Endodermal cell (in vitro differentiated cells): ENCODE results near the gene EPHA4. TPM values are rescaled to one million over a fixed set of nuclear protein-coding genes. Genes with fewer than 3 reads are reported as not detected.
A peak's percentile ranks its signal among the peaks of the same experiment; 100 is the strongest.

Source experiments
- DNase-seq: peaks from one replicate; pipeline ENCODE4 v3.0.0-alpha.2; 2017
- H3K27ac ChIP-seq: 2 replicates; pipeline ENCODE4 v1.5.1; 2013; ENCODE audit warnings: mild to moderate bottlenecking, low read depth, low read length, moderate library complexity
- H3K27me3 ChIP-seq: 2 replicates; pipeline ENCODE4 v1.6.1; 2013; ENCODE audit warnings: mild to moderate bottlenecking, low read length, moderate library complexity; ENCODE audit not compliant: insufficient read depth, control insufficient read depth, poor library complexity, severe bottlenecking
- H3K36me3 ChIP-seq: 2 replicates; pipeline ENCODE4 v1.7.0; 2013; ENCODE audit warnings: mild to moderate bottlenecking, low read length, moderate library complexity; ENCODE audit not compliant: control insufficient read depth, insufficient read depth
- H3K4me1 ChIP-seq: one replicate; pipeline ENCODE4 v1.7.0; 2013; ENCODE audit warnings: low read length; ENCODE audit not compliant: control insufficient read depth, insufficient read depth
- H3K4me3 ChIP-seq: 2 replicates; pipeline ENCODE4 v1.5.1; 2013; ENCODE audit warnings: mild to moderate bottlenecking, low read length, moderate library complexity
- H3K9ac ChIP-seq: 2 replicates; pipeline ENCODE4 v1.6.1; 2013; ENCODE audit warnings: mild to moderate bottlenecking, low read length, moderate library complexity; ENCODE audit not compliant: poor library complexity, severe bottlenecking; ENCODE audit errors: extremely low read depth
- H3K9me3 ChIP-seq: 2 replicates; pipeline ENCODE4 v1.6.1; 2013; ENCODE audit warnings: mild to moderate bottlenecking, low read length, moderate library complexity; ENCODE audit not compliant: control insufficient read depth
- H3K27ac Mint-ChIP-seq: 2 replicates; pipeline ENCODE4 v1.8.0; 2020; ENCODE audit warnings: mixed read lengths
- H3K27me3 Mint-ChIP-seq: 2 replicates; pipeline ENCODE4 v1.8.0; 2021; ENCODE audit warnings: mild to moderate bottlenecking, mixed read lengths; ENCODE audit not compliant: insufficient read depth
- H3K36me3 Mint-ChIP-seq: 2 replicates; pipeline ENCODE4 v1.8.0; 2020; ENCODE audit warnings: low read depth, mixed read lengths
- H3K4me1 Mint-ChIP-seq: 2 replicates; pipeline ENCODE4 v1.8.0; 2020; ENCODE audit warnings: mixed read lengths
- H3K4me3 Mint-ChIP-seq: 2 replicates; pipeline ENCODE4 v1.8.0; 2020; ENCODE audit warnings: mild to moderate bottlenecking, moderate library complexity, mixed read lengths
- H3K9me3 Mint-ChIP-seq: 2 replicates; pipeline ENCODE4 v1.8.0; 2020; ENCODE audit warnings: mild to moderate bottlenecking, mixed read lengths
- WGBS, 2 experiments: methylation state at CpG; one replicate each; pipeline versions ENCODE4 v1.1.5 to v1.1.7; 2013; ENCODE audit warnings: missing lambda C conversion rate in 2 of 2, mixed read lengths in 1 of 2; ENCODE audit not compliant: insufficient coverage in 1 of 2, insufficient read length in 1 of 2; 5-methylcytosine and 5-hydroxymethylcytosine counted together
- total RNA-seq, 2 donors: library from RNA; stranded (reverse); fragmentation: NEBNext Ultra II Directional in 1 of 2; extraction: Animal tissue kit (Norgen Biotek cat#: 25700) in 1 of 2; gene quantifications; 2 replicates in 1 of 2; 3 replicates in 1 of 2; pipeline ENCODE4 v1.2.1, GENCODE V29; 2021
- TF ChIP-seq, protein P1 (sequence below): fragments of 200-600 bp; sonication (generic); conservative IDR thresholded peaks from 2 replicates; pipeline ENCODE4 v1.5.0; 2021; ENCODE audit warnings: antibody characterized with exemption, mild to moderate bottlenecking

EPHA4 gene
- total RNA-seq, 2 donors from 2014 or later = 74.1 to 87.3 TPM

DNA sequence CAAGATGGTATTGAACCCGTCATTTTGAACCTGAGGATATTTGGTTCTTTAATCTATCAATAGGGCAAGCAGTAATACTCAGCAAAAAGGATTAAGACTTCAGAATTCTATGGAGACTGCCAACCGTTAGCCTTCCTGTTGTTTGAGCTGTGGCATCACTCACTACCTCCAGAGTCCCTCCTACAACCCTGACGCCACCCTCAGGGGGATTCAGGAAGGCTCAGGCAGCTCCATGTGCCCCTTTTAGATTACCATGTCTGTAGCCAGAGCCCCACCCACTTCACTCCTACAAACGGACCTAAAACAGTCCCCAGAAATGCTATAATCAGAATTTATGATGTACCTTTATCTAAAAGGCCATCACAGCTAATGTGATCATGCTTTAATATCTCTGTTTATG lies 172.9 kb downstream of the EPHA4 start:
- TF ChIP-seq, protein P1, sequence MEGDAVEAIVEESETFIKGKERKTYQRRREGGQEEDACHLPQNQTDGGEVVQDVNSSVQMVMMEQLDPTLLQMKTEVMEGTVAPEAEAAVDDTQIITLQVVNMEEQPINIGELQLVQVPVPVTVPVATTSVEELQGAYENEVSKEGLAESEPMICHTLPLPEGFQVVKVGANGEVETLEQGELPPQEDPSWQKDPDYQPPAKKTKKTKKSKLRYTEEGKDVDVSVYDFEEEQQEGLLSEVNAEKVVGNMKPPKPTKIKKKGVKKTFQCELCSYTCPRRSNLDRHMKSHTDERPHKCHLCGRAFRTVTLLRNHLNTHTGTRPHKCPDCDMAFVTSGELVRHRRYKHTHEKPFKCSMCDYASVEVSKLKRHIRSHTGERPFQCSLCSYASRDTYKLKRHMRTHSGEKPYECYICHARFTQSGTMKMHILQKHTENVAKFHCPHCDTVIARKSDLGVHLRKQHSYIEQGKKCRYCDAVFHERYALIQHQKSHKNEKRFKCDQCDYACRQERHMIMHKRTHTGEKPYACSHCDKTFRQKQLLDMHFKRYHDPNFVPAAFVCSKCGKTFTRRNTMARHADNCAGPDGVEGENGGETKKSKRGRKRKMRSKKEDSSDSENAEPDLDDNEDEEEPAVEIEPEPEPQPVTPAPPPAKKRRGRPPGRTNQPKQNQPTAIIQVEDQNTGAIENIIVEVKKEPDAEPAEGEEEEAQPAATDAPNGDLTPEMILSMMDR = no peak
- Mint-ChIP-seq H3K27ac (no peak overlapping the region), H3K27me3 (peaks cover 5% of the 10 kb centered on the region), H3K9me3 (peaks cover 11% of the 10 kb centered on the region), H3K4me3 (no peak overlapping the region), H3K4me1 (peaks cover 14% of the 10 kb centered on the region), H3K36me3 (no peaks in the 10 kb centered on the region)
- DNase-seq = peak; percentile 53
- Histone ChIP-seq H3K4me1 (peaks cover 4% of the 10 kb centered on the region), H3K36me3 (no peaks in the 10 kb centered on the region), H3K27me3 (peaks cover 7% of the 10 kb centered on the region), H3K4me3 (peak overlapping the region; percentile 8), H3K27ac (no peak overlapping the region), H3K9me3 (peaks cover 20% of the 10 kb centered on the region), H3K9ac (no peak overlapping the region)
- WGBS, 2 experiments = 83 to 100% methylated on average over 1 to 4 of the region's 4 CpGs

DNA sequence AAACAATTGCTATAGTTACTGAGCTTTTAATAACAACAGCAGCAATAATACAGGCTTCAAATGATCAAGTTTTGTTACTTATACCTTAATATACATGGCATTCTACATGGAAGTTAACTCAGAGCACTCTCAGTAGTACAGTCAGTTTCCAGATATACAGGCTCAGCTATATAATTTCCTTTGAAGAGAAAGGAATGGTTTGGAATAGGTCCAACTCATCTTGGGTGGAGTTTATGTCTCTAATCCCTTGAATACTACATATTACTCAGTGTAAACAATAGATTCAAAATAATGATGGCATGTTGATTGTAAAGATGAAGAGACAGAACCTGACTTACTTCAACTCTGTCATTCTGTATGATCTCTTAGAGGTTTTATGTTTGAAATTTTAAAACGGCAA lies 174.9 kb downstream of the EPHA4 start:
- Histone ChIP-seq H3K27me3 (no peaks in the 10 kb centered on the region), H3K27ac (no peak overlapping the region), H3K4me1 (no peaks in the 10 kb centered on the region), H3K9me3 (peaks cover 20% of the 10 kb centered on the region), H3K9ac (no peak overlapping the region), H3K36me3 (no peaks in the 10 kb centered on the region), H3K4me3 (no peak overlapping the region)
- Mint-ChIP-seq H3K4me3 (no peak overlapping the region), H3K27ac (no peak overlapping the region), H3K9me3 (peaks cover 11% of the 10 kb centered on the region), H3K4me1 (no peaks in the 10 kb centered on the region), H3K36me3 (no peaks in the 10 kb centered on the region), H3K27me3 (peaks cover 3% of the 10 kb centered on the region)
- DNase-seq = no peak
- TF ChIP-seq, protein P1 = no peak
- WGBS, 2 experiments = 100% methylated on average over 1 of the region's 1 CpG; no CpG with 5 or more reads in 1 of the 2 experiments

DNA sequence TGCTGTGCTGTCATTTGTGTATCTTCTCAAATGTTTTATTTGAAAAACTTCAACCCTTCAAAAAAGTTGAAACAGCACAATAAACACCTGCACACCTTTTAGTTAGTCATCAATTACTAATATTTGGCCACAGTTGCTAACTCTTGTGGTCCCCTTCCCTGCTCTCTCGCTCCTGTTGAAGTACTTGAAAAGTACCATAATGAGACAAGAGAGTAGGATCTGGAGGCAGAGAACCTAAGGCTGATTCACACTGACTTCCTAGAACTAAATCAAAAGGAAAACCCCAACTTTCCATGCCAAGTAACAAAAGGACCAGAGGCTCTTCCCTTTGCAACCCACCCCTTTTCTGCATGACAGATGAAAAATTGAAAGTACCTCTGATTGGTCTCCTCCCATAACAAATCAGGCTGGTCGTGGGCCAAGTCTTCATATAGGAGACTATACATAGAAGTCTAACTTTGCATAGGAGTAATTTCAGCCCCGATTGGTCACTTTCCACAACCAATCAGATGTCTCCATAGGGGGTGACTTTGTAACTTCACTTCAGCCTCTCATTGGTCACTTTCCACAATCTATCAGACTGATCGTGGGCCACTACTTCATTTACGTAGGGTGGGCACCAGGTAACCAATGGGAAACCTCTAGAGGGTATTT lies 179.7 kb downstream of the EPHA4 start:
- Histone ChIP-seq H3K4me3 (no peak overlapping the region), H3K9ac (no peak overlapping the region), H3K4me1 (peaks cover 13% of the 10 kb centered on the region), H3K27ac (no peak overlapping the region), H3K9me3 (no peaks in the 10 kb centered on the region), H3K27me3 (no peaks in the 10 kb centered on the region), H3K36me3 (no peaks in the 10 kb centered on the region)
- H3K27me3 Mint-ChIP-seq = no peaks in the 10 kb centered on the region
- H3K36me3 Mint-ChIP-seq = no peaks in the 10 kb centered on the region
- TF ChIP-seq, protein P1 = no peak
- H3K4me1 Mint-ChIP-seq = peaks cover 36% of the 10 kb centered on the region
- H3K4me3 Mint-ChIP-seq = no peak overlapping the region
- H3K9me3 Mint-ChIP-seq = no peaks in the 10 kb centered on the region
- WGBS, 2 experiments = 94 to 97% methylated on average over 4 to 5 of the region's 5 CpGs
- DNase-seq = no peak
- H3K27ac Mint-ChIP-seq = no peak overlapping the region
